Measurements from ENCODE around the gene CHST12. TPM values are rescaled to one million over a fixed set of nuclear protein-coding genes. Genes with fewer than 3 reads are reported as not detected.
"Not testable (repeated sequence)": the region's sequence is repeated elsewhere in the genome, so short reads cannot be mapped to it uniquely, and the experiment has no call there.

The CHST12 gene
- total and polyA plus RNA-seq, 7 donors: 1.2 to 11.9 (median 10.3) TPM

DNA sequence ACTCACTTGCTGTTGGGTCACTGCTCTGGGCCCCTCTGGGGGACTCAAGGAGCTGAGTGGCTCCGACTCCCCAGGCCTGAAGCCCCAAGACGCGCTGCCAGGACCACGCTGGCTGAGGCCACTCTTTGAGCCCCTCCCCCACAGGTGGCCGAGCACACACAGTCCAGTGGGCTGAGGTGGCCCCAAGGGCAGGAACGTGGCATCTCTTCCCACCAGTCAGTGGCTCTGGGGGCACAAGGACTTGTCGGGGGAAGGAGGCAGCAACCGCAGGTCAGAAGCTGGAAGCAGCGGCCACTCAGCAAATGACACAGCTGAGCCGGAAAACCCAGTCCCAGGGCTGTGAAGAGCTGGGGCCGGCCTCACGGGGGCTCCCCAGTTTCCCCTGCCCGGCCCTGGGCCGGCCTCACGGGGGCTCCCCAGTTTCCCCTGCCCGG, 48.7 kb downstream of the CHST12 start:
- DNase-seq: no peak
- TF ChIP-seq POLR2AphosphoS5 (IDR thresholded peaks at IDR 0.05) (no peak), EP300 (IDR thresholded peaks at IDR 0.05) (no peak), CTCF (IDR thresholded peaks at IDR 0.05) (no peak), POLR2A (IDR thresholded peaks at IDR 0.05) (no peak)

GRCh38 chr7:2452643-2453270, 49.3 kb downstream of the CHST12 start:
- peaks cover 0 to 12% (median 11%) of the 10 kb centered on the region in 4 donors for H3K4me1 ChIP-seq
- no peak for DNase-seq
- no peaks in the 10 kb centered on the region for H3K27me3 ChIP-seq
- WGBS, 2 donors: 76 to 81% methylated on average over 8 of the region's 8 CpGs
- no peak for TF ChIP-seq CTCF (IDR thresholded peaks at IDR 0.05)
- TF ChIP-seq POLR2A (IDR thresholded peaks at IDR 0.05): no peak
- TF ChIP-seq POLR2AphosphoS5 (IDR thresholded peaks at IDR 0.05): no peak
- no peak for TF ChIP-seq EP300 (IDR thresholded peaks at IDR 0.05)
- no peaks in the 10 kb centered on the region for H3K9me3 ChIP-seq
- no peak overlapping the region for H3K27ac ChIP-seq
- intact Hi-C loops (cut with DNase I): loop anchor here (5.0 to 10.0 kb wide), 2 partner anchors 105 to 232 kb away; partner anchors contain the start of genes AMZ1, BRAT1 and IQCE
- H3K36me3 ChIP-seq: no peaks in the 10 kb centered on the region
- no peak overlapping the region for H3K4me3 ChIP-seq

More for the DNA sequence above, 48.7 kb downstream of the CHST12 start:
- Histone ChIP-seq H3K27ac (peak overlapping the region in 1 of 4 donors; percentile 43), H3K36me3 (no peaks in the 10 kb centered on the region), H3K9me3 (no peaks in the 10 kb centered on the region), H3K4me3 (peak overlapping the region; percentile 15 to 50 (median 38)), H3K27me3 (no peaks in the 10 kb centered on the region), H3K4me1 (peaks cover 0 to 12% (median 11%) of the 10 kb centered on the region in 4 donors)
- intact Hi-C loops (cut with DNase I): loop anchor here (5.0 to 10.0 kb wide), 2 partner anchors 105 to 233 kb away; partner anchors contain the start of genes AMZ1, BRAT1 and IQCE
- WGBS, 2 donors: 16 to 20% methylated on average over 16 of the region's 16 CpGs

DNA sequence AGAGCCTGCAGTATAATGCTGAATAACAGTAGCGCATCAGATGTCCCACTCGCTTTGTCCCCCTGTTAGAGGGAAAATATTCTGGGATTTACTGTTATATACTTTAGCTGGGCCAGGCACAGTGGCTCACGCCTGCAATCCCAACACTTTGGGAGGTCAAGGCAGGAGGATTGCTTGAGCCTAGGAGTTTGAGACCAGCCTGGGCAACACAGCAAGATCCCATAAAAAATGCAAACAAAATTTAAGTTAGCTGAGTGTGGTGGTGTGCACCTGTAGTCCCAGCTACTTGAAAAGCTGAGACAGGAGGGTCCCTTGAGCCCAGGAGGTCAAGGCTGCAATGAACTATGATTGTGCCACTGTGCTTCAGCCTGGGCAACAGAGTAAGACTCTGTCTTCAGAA, 50.4 kb downstream of the CHST12 start:
- not testable (repeated sequence) for H3K4me3 ChIP-seq, H3K36me3 ChIP-seq, H3K9me3 ChIP-seq, H3K27ac ChIP-seq, H3K27me3 ChIP-seq, DNase-seq
- H3K4me1 ChIP-seq: peaks cover 0 to 12% (median 11%) of the 10 kb centered on the region in 4 donors
- WGBS, 2 donors: 95 to 97% methylated on average over 3 of the region's 3 CpGs
- intact Hi-C loops (cut with DNase I): loop anchor here (5.0 to 10.0 kb wide), 2 partner anchors 103 to 231 kb away; partner anchors contain the start of genes AMZ1, BRAT1 and IQCE

DNA sequence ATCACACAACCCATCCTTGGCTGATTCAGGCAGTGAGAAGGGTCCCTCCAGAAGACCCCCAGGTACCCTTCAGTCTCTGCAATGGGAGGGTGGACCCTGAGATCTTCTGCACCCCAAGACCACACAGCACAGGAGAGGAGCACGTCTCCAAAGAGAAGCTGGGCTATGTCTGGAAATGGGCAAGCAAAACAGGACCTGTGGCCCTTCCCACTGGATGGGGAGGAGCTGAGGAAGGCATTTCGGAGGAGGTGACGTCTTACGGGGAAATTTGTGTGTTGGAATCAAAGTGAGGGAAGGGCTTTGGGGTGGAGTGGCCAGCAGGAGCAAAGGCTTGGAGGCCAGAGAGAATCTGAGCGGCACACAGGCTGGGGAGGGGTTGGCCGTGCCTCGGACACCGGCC, 56.3 kb downstream of the CHST12 start:
- no peak overlapping the region for H3K27ac ChIP-seq
- no peaks in the 10 kb centered on the region for H3K9me3 ChIP-seq
- intact Hi-C loops (cut with DNase I): loop anchor here (10.0 kb wide), 1 partner anchor 225 kb away; the partner anchor contains the start of gene AMZ1
- TF ChIP-seq EP300 (IDR thresholded peaks at IDR 0.05) (no peak), POLR2A (IDR thresholded peaks at IDR 0.05) (no peak), CTCF (IDR thresholded peaks at IDR 0.05) (no peak), POLR2AphosphoS5 (IDR thresholded peaks at IDR 0.05) (no peak)
- no peak overlapping the region for H3K4me3 ChIP-seq
- no peak for DNase-seq
- H3K27me3 ChIP-seq: no peaks in the 10 kb centered on the region
- no peaks in the 10 kb centered on the region for H3K4me1 ChIP-seq
- no peaks in the 10 kb centered on the region for H3K36me3 ChIP-seq
- WGBS, 2 donors: 84 to 90% methylated on average over 8 of the region's 8 CpGs

GRCh38 chr7:2460188-2460587, 56.8 kb downstream of the CHST12 start:
- no peaks in the 10 kb centered on the region for H3K9me3 ChIP-seq
- 89 to 93% methylated on average over 23 of the region's 23 CpGs for WGBS, 2 donors

More at GRCh38 chr7:2460188-2460587, 56.8 kb downstream of the CHST12 start:
- Histone ChIP-seq H3K36me3 (no peaks in the 10 kb centered on the region), H3K27ac (no peak overlapping the region), H3K4me3 (no peak overlapping the region), H3K27me3 (no peaks in the 10 kb centered on the region), H3K4me1 (no peaks in the 10 kb centered on the region)
- DNase-seq: no peak
- intact Hi-C loops (cut with DNase I): no loop called here
- TF ChIP-seq EP300 (IDR thresholded peaks at IDR 0.05) (no peak), CTCF (IDR thresholded peaks at IDR 0.05) (no peak), POLR2AphosphoS5 (IDR thresholded peaks at IDR 0.05) (no peak), POLR2A (IDR thresholded peaks at IDR 0.05) (no peak)
